ENCODE measurements around the gene CD53. TPM values are rescaled to one million over a fixed set of nuclear protein-coding genes. Genes with fewer than 3 reads are reported as not detected.

The CD53 gene
- total RNA-seq, 1 donor from 2014 or later, result not detected

DNA sequence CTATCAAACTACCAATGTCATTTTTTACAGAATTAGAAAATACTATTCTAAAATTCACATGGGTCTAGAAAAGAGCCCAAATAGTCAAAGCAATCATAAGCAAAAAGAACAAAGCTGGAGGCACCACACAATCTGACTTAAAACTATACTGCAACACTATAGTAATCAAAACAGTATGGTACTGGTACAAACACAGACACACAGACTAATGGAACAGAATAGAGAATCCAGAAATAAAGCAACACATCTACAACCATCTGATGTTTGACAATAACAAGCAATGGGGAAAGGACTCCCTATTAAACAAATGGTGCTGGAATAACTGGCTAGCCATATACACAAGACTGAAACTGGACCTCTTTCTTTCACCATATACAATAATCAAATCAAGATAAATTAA lies 39.8 kb downstream of the CD53 start:
- Mint-ChIP-seq H3K27ac (no peak overlapping the region), H3K4me3 (no peak overlapping the region), H3K27me3 (ENCODE audit: low read depth) (no peaks in the 10 kb centered on the region), H3K9me3 (peaks cover 43% of the 10 kb centered on the region), H3K4me1 (no peaks in the 10 kb centered on the region), H3K36me3 (no peaks in the 10 kb centered on the region)
- TF ChIP-seq CTCF (IDR thresholded peaks at IDR 0.05; ENCODE audit: unreplicated experiment), result no peak
- DNase-seq (ENCODE audit: low spot score in 2 of 2, unreplicated experiment in 2 of 2), result no peak

DNA sequence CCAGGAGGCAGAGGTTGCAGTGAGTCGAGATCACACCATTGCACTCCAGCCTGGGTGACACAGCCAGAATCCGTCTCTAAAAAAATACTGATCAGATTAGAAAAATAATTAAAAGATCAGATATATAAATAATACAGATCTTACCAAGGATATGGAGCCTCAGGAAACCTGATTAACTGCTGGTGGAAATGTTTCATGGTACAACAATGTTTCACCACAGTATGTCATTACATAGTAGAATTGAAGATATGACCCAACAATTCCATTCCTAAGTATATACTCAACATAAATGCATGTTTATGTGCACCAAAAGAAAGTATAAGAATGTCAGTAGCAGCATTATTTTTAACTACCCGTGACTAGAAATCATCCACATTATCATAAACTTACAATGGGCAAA lies 41.7 kb downstream of the CD53 start:
- no peaks in the 10 kb centered on the region for H3K36me3 Mint-ChIP-seq
- no peak overlapping the region for H3K27ac Mint-ChIP-seq
- DNase-seq (ENCODE audit: low spot score in 2 of 2, unreplicated experiment in 2 of 2), result no peak
- no peak for TF ChIP-seq CTCF (IDR thresholded peaks at IDR 0.05; ENCODE audit: unreplicated experiment)
- no peak overlapping the region for H3K4me3 Mint-ChIP-seq
- H3K27me3 Mint-ChIP-seq (ENCODE audit: low read depth), result no peaks in the 10 kb centered on the region
- H3K9me3 Mint-ChIP-seq, result peaks cover 35% of the 10 kb centered on the region
- H3K4me1 Mint-ChIP-seq, result no peaks in the 10 kb centered on the region

DNA sequence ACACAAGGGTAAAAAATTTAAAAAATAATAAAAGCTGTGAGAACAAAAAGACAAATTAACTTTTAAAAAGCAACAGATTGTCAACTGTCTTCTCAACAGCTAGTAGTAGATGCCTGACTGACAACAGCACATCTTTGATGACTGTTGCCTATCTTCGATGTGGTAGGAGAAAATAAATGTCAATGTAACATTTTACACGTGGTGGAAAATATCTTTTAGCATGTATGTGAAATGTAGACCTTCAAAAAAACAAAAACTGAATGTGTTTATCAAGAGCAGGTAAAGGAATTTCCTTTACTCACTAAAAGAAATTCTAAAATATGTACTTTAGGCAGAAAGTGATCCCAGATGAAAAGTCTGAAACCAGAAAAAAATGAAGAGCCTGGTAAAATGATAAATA lies 42.9 kb downstream of the CD53 start:
- Mint-ChIP-seq H3K9me3 (peaks cover 37% of the 10 kb centered on the region), H3K27me3 (ENCODE audit: low read depth) (no peaks in the 10 kb centered on the region), H3K4me1 (no peaks in the 10 kb centered on the region), H3K4me3 (no peak overlapping the region), H3K27ac (no peak overlapping the region), H3K36me3 (no peaks in the 10 kb centered on the region)
- TF ChIP-seq CTCF (IDR thresholded peaks at IDR 0.05; ENCODE audit: unreplicated experiment), result no peak
- no peak for DNase-seq (ENCODE audit: low spot score in 2 of 2, unreplicated experiment in 2 of 2)

GRCh38 chr1:110916274-110916668 lies 43.3 kb downstream of the CD53 start:
- Mint-ChIP-seq H3K27ac (no peak overlapping the region), H3K4me3 (no peak overlapping the region), H3K4me1 (no peaks in the 10 kb centered on the region), H3K27me3 (ENCODE audit: low read depth) (no peaks in the 10 kb centered on the region), H3K9me3 (peaks cover 32% of the 10 kb centered on the region), H3K36me3 (no peaks in the 10 kb centered on the region)
- TF ChIP-seq CTCF (IDR thresholded peaks at IDR 0.05; ENCODE audit: unreplicated experiment), result no peak
- DNase-seq (ENCODE audit: low spot score in 2 of 2, unreplicated experiment in 2 of 2), result no peak

DNA sequence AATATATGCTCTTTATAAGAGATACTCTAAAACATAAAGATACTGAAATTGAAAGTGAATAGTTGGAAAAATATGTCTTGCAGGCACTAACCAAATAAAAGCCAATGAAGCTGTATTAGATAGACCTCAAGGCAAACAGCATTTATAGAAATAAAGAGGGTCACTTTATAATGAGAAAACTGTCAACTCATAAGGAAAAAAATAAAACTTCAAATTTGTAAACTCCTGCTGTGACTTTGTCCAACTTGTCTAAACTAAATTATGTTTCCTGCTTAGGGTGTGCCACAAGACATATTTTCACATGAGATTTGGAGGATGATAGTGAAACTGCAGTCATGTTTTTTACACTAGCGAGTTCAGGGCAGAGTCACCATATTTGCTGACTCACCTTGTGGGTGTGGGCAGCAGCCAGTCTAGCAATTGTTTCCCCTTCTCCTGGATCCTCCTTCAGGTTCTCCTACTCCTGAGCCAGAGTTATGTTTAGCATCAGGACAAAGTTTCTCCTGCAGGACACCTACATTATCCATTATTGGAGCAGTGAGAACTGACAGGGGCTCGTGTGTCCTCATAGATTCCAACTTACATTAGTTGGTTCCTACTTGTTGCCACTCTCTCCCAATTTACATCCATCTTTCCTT lies 43.8 kb downstream of the CD53 start:
- H3K27me3 Mint-ChIP-seq (ENCODE audit: low read depth), result no peaks in the 10 kb centered on the region
- peaks cover 31% of the 10 kb centered on the region for H3K9me3 Mint-ChIP-seq
- no peak overlapping the region for H3K27ac Mint-ChIP-seq
- no peaks in the 10 kb centered on the region for H3K4me1 Mint-ChIP-seq
- H3K36me3 Mint-ChIP-seq, result no peaks in the 10 kb centered on the region
- DNase-seq (ENCODE audit: low spot score in 2 of 2, unreplicated experiment in 2 of 2), result no peak
- TF ChIP-seq CTCF (IDR thresholded peaks at IDR 0.05; ENCODE audit: unreplicated experiment), result no peak
- no peak overlapping the region for H3K4me3 Mint-ChIP-seq

- peaks cover 36% of the 10 kb centered on the region for H3K9me3 Mint-ChIP-seq
- no peak for DNase-seq (ENCODE audit: low spot score in 2 of 2, unreplicated experiment in 2 of 2)
- no peak overlapping the region for H3K27ac Mint-ChIP-seq
- TF ChIP-seq CTCF (IDR thresholded peaks at IDR 0.05; ENCODE audit: unreplicated experiment), result no peak
- no peaks in the 10 kb centered on the region for H3K36me3 Mint-ChIP-seq
- no peak overlapping the region for H3K4me3 Mint-ChIP-seq
- H3K4me1 Mint-ChIP-seq, result no peaks in the 10 kb centered on the region
- H3K27me3 Mint-ChIP-seq (ENCODE audit: low read depth), result no peaks in the 10 kb centered on the region
Observed at GRCh38 chr1:110918016-110918415, 45.1 kb downstream of the CD53 start.

Measured in mesothelial cell of epicardium (in vitro differentiated cells).